Stomach (tissue), 9 donors: Measurements from ENCODE around the gene GABRR2. TPM values are rescaled to one million over a fixed set of nuclear protein-coding genes. Genes with fewer than 3 reads are reported as not detected.

ENCODE experiments used
- DNase-seq, 2 donors: peaks; one replicate each; pipeline versions ENCODE4 v3.0.0 to v3.0.0-alpha.2; 2013 to 2019
- H3K27ac ChIP-seq, 5 donors: fragments of 200-600 bp in 4 of 5; sonication (generic) in 4 of 5; one replicate each; pipeline ENCODE4 v1.5.1; 2013 to 2019; ENCODE audit warnings: mild to moderate bottlenecking in 1 of 5, moderate library complexity in 1 of 5
- H3K27me3 ChIP-seq, 3 donors: fragments of 200-600 bp; sonication (generic); one replicate each; pipeline ENCODE4 v1.5.1; 2017 to 2019; ENCODE audit warnings: mixed run types in 1 of 3
- H3K36me3 ChIP-seq, 4 donors: fragments of 200-600 bp; sonication (generic); 1 replicate in 3 of 4; 2 replicates in 1 of 4; pipeline ENCODE4 v1.5.1; 2016 to 2019
- H3K4me1 ChIP-seq, 4 donors: fragments of 200-600 bp; sonication (generic); one replicate each; pipeline ENCODE4 v1.5.1; 2016 to 2019
- H3K4me3 ChIP-seq, 4 donors: fragments of 200-600 bp; sonication (generic) in 3 of 4; one replicate each; pipeline ENCODE4 v1.5.1; 2016 to 2019; ENCODE audit warnings: mild to moderate bottlenecking in 1 of 4
- H3K9me3 ChIP-seq, 4 donors: fragments of 200-600 bp; sonication (generic); one replicate each; pipeline ENCODE4 v1.5.1; 2016 to 2019
- EP300 ChIP-seq: sonication (generic); formaldehyde crosslinking; IDR thresholded peaks from one replicate; pipeline ENCODE4 v1.6.1; 2017; ENCODE audit warnings: antibody characterized with exemption
- POLR2A ChIP-seq, 4 donors: fragments of 450-650 bp; IDR thresholded peaks; one replicate each; pipeline ENCODE4 v1.6.1; 2016; ENCODE audit warnings: antibody characterized with exemption in 4 of 4, control low read depth in 2 of 4, mild to moderate bottlenecking in 1 of 4, moderate library complexity in 1 of 4
- POLR2AphosphoS5 ChIP-seq, 3 donors: sonication (generic); formaldehyde crosslinking; IDR thresholded peaks; one replicate each; pipeline ENCODE4 v1.6.1; 2016; ENCODE audit warnings: antibody characterized with exemption in 3 of 3
- WGBS, 5 donors: extraction: QIAGEN DNeasy Blood & Tissue Kit in 3 of 5; methylation state at CpG; one replicate each; pipeline versions ENCODE4 v1.1.5 to v1.1.7; 2013 to 2018; 5-methylcytosine and 5-hydroxymethylcytosine counted together
- intact Hi-C: fragments of 100-400 bp; cut with DNase I; formaldehyde crosslinking; loops from one replicate; pipeline ENCODE4 v1.15.1; 2023; ENCODE audit warnings: low total_unique reads
- polyA plus RNA-seq, 3 donors: library from polyadenylated mRNA; stranded (reverse); fragments of 200-250 nt; gene quantifications; one replicate each; pipeline ENCODE4 v1.2.3, GENCODE V29; 2013
- total RNA-seq, 5 donors: library from RNA; depleted of rRNA; stranded (reverse); fragments of >200 nt; gene quantifications; one replicate each; pipeline versions ENCODE4 v1.1.0 to v1.2.3, GENCODE V29; 2014 to 2016
- TF ChIP-seq, protein P1 (sequence below), 7 experiments: fragments of 450-650 bp in 4 of 7; fragments of 200-600 bp in 3 of 7; sonication (generic) in 3 of 7; IDR thresholded peaks; one replicate each; pipeline ENCODE4 v1.5.1; 2016 to 2019; ENCODE audit warnings: antibody characterized with exemption in 7 of 7, control low read depth in 2 of 7, mild to moderate bottlenecking in 1 of 7
- donor health status: healthy with polysubstance abuse.
- donor health status: Bipolar disorder and iron deficiency.
- donor health status: healthy.

The GABRR2 gene
- total and polyA plus RNA-seq, 8 donors: 0.15 to 7.6 (median 0.73) TPM; not detected in 5

DNA sequence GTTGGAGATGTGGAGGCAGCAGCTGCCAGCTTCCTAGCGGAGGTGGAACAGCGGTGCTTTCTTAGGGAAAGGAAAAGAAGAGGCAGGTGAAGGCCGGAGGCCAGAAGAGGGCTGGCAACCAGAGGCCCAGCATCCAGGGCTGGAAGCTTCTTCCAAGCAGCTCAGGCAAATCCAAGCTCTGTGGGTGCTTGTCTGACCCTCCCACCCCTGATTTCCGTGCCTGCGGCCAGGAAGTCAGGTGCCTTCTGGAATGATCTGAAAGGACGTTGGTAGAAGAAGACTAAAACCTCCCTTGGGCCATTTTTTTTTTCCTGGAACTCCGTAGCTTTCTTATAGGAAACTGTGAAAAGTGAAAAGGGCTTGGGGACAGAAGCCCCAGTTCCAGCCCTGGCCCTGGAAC is 64.9 kb downstream of the GABRR2 start:
- Histone ChIP-seq H3K27ac (no peak overlapping the region), H3K4me1 (no peaks in the 10 kb centered on the region), H3K36me3 (no peaks in the 10 kb centered on the region), H3K27me3 (no peaks in the 10 kb centered on the region), H3K9me3 (no peaks in the 10 kb centered on the region), H3K4me3 (no peak overlapping the region)
- TF ChIP-seq, protein P1, sequence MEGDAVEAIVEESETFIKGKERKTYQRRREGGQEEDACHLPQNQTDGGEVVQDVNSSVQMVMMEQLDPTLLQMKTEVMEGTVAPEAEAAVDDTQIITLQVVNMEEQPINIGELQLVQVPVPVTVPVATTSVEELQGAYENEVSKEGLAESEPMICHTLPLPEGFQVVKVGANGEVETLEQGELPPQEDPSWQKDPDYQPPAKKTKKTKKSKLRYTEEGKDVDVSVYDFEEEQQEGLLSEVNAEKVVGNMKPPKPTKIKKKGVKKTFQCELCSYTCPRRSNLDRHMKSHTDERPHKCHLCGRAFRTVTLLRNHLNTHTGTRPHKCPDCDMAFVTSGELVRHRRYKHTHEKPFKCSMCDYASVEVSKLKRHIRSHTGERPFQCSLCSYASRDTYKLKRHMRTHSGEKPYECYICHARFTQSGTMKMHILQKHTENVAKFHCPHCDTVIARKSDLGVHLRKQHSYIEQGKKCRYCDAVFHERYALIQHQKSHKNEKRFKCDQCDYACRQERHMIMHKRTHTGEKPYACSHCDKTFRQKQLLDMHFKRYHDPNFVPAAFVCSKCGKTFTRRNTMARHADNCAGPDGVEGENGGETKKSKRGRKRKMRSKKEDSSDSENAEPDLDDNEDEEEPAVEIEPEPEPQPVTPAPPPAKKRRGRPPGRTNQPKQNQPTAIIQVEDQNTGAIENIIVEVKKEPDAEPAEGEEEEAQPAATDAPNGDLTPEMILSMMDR (IDR thresholded peaks at IDR 0.05): no peak
- TF ChIP-seq POLR2AphosphoS5 (IDR thresholded peaks at IDR 0.05): no peak
- no peak for TF ChIP-seq POLR2A (IDR thresholded peaks at IDR 0.05)
- no peak for TF ChIP-seq EP300
- WGBS, 5 donors: 75 to 86% (median 84%) methylated on average over 7 of the region's 7 CpGs
- intact Hi-C loops: no loop called here
- no peak for DNase-seq

DNA sequence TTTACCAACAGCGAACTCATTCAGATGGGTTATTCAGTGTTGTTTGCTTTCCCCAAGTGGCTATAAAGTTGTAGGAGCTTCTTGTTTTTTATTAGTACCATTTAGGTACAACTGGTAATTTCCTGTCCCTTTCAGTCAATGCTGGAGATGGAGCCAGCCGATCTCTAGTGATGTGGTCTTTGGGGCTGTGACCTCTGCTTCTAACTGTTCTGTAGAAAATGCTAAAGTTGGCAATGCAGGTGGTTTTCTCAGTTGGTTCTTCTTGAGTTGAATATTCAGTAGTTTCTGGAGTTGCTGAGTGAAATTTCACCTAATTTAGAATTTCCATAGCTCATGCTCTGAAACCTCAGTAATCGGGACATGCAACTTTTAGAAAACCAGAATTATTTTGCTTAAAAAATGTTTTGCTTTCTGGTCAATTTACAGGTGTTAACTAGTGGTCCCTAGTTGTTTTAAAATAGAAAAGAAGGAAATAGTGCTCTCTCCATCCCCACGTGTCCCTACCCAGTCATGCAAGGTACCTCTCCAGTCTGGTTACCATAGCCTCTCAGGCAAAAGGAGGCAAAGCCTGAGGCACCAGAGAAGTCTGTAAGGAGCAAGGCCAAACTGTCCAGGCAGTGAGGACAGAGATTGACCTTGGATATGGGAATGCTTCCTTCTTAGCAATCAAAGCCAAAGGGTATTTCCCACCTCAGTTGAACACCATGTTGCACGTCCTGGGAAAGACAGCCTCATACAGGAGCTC is 70.7 kb downstream of the GABRR2 start:
- intact Hi-C loops: loop anchor here (5.0 kb wide), 1 partner anchor 122 kb away; no protein-coding TSS in a partner anchor
- H3K27me3 ChIP-seq: no peaks in the 10 kb centered on the region
- H3K9me3 ChIP-seq: no peaks in the 10 kb centered on the region
- H3K4me3 ChIP-seq: no peak overlapping the region
- DNase-seq: no peak
- TF ChIP-seq POLR2A (IDR thresholded peaks at IDR 0.05): no peak
- TF ChIP-seq, protein P1 (IDR thresholded peaks at IDR 0.05): no peak
- TF ChIP-seq POLR2AphosphoS5 (IDR thresholded peaks at IDR 0.05): no peak
- TF ChIP-seq EP300: no peak
- peaks cover 0 to 5% (median 0%) of the 10 kb centered on the region in 4 donors for H3K4me1 ChIP-seq
- WGBS, 5 donors: 77 to 84% (median 79%) methylated on average over 5 of the region's 5 CpGs
- no peak overlapping the region for H3K27ac ChIP-seq
- H3K36me3 ChIP-seq: no peaks in the 10 kb centered on the region

DNA sequence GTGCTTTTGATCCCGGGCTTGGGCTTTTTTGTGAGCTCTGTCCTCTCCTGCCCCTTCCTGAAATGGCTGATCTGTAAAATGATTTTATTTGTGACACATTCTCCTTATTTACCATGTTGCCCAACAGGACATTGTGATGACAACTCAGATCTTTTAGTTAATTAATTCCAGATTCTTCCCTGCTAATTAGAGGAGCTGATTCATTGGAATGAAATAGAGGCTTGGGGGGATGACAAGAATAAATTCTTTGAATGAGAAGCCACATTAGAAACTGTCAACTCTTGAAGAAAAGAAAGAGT is 71.8 kb downstream of the GABRR2 start:
- Histone ChIP-seq H3K36me3 (no peaks in the 10 kb centered on the region), H3K27ac (no peak overlapping the region), H3K9me3 (no peaks in the 10 kb centered on the region), H3K27me3 (no peaks in the 10 kb centered on the region), H3K4me3 (no peak overlapping the region), H3K4me1 (peaks cover 0 to 5% (median 0%) of the 10 kb centered on the region in 4 donors)
- WGBS, 5 donors: 43 to 67% (median 55%) methylated on average over 1 of the region's 1 CpG
- TF ChIP-seq EP300: no peak
- TF ChIP-seq, protein P1 (IDR thresholded peaks at IDR 0.05): no peak
- TF ChIP-seq POLR2AphosphoS5 (IDR thresholded peaks at IDR 0.05): no peak
- no peak for TF ChIP-seq POLR2A (IDR thresholded peaks at IDR 0.05)
- intact Hi-C loops: loop anchor here (5.0 kb wide), 1 partner anchor 121 kb away; no protein-coding TSS in a partner anchor
- DNase-seq: no peak

DNA sequence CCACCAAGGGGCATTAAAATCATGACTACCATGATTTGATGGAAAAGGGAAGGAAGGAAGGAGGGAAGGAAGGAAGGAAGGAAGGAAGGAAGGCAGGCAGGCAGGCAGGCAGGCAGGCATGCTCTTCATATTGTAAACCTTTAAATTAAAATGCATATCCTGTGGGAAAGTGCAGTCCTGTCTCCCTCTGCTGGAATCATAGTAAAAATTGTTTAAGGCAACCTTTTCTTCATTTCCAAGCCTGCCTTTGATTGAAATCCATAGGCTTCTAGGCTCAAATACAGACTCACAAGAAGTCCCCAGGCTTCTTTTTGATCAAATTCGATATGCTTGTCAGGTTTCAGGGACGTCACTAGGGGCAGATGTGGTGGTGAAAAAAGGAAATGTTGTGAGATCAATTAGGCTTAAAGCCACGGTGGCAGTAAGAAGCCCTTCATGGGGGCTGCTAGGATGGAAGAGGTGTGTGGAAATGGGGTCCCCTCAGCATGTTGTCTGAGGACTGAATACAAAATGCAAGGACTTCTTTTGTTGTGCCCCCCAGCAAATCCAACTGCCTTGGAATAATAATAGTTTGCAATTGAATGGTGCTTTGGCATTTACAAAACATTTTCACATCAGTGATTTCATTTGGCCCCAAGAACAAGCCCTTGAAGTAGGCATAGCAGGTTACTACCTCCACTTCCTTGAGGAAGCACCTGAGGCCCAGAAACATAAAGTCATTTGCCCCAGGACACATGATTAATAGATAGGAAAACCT is 72.3 kb downstream of the GABRR2 start:
- Histone ChIP-seq H3K27ac (no peak overlapping the region), H3K9me3 (no peaks in the 10 kb centered on the region), H3K4me1 (peaks cover 0 to 5% (median 0%) of the 10 kb centered on the region in 4 donors), H3K27me3 (no peaks in the 10 kb centered on the region), H3K36me3 (no peaks in the 10 kb centered on the region), H3K4me3 (no peak overlapping the region)
- peak in 1 of 2 donors; percentile 84 for DNase-seq
- WGBS, 5 donors: 7 to 18% (median 13%) methylated on average over 3 of the region's 3 CpGs
- intact Hi-C loops: loop anchor here (5.0 kb wide), 1 partner anchor 120 kb away; no protein-coding TSS in a partner anchor
- TF ChIP-seq, protein P1 (IDR thresholded peaks at IDR 0.05): peak in 4 of 7 experiments; percentile 26 to 63 (median 54)
- TF ChIP-seq EP300: no peak
